ENCODE results near the gene LYRM1. TPM values are rescaled to one million over a fixed set of nuclear protein-coding genes. Genes with fewer than 3 reads are reported as not detected.
A peak's percentile ranks its signal among the peaks of the same experiment; 100 is the strongest.

LYRM1 gene
- 23.3 TPM for total RNA-seq
- long read RNA-seq, transcript LYRM1-208 (4 exons, 460 nt) = major isoform, 12 of 30 reads
- long read RNA-seq, partial matches to known transcripts = 1 of 30 reads
- long read RNA-seq, other reads (novel, unspliced or antisense) = 8 of 30 reads

GRCh38 chr16:20900299-20901067, at the start of gene LYRM1, which contains the start of gene DCUN1D3:
TSS of gene LYRM1 (plus strand) at chr16:20900771. CDS start at chr16:20915556, 14,785 bp downstream.
TSS of gene DCUN1D3 (minus strand) at chr16:20900358. CDS start at chr16:20862538, 37,820 bp downstream.
- peak; percentile 90 to 94 for ATAC-seq
- no peaks in the 10 kb centered on the region for H3K27me3 ChIP-seq (ENCODE audit: low read depth)
- peak within 1 kb of the TSS; percentile 98 for H3K27ac ChIP-seq
- peak; percentile 96 for DNase-seq
- H3K4me3 ChIP-seq = peak within 1 kb of the TSS; percentile 86
- intact Hi-C loops (cut with DNase I) = no loop called here
- no peaks in the 10 kb centered on the region for H3K9me3 ChIP-seq
- peaks cover 15% of the 10 kb centered on the region for H3K36me3 ChIP-seq
- peaks cover 68% of the 10 kb centered on the region for H3K4me1 ChIP-seq
- TF ChIP-seq CTCF (IDR thresholded peaks at IDR 0.05) = no peak

GRCh38 chr16:20850981-20851380, 49.6 kb upstream of the LYRM1 start:
- peak overlapping the region; percentile 76 for H3K27ac ChIP-seq
- no peaks in the 10 kb centered on the region for H3K9me3 ChIP-seq
- no peak for TF ChIP-seq CTCF (IDR thresholded peaks at IDR 0.05)
- H3K4me3 ChIP-seq = no peak overlapping the region
- peaks cover 49% of the 10 kb centered on the region for H3K4me1 ChIP-seq
- no peaks in the 10 kb centered on the region for H3K36me3 ChIP-seq
- no peaks in the 10 kb centered on the region for H3K27me3 ChIP-seq (ENCODE audit: low read depth)
- ATAC-seq (peak; percentile 23 to 35), DNase-seq (no peak)
- intact Hi-C loops (cut with DNase I) = loop anchor here (10.0 kb wide), 1 partner anchor 234 kb away; no protein-coding TSS in a partner anchor

- TF ChIP-seq CTCF (IDR thresholded peaks at IDR 0.05) = no peak
- Histone ChIP-seq H3K27ac (peak overlapping the region; percentile 76), H3K4me3 (no peak overlapping the region), H3K4me1 (peaks cover 53% of the 10 kb centered on the region), H3K36me3 (no peaks in the 10 kb centered on the region), H3K9me3 (no peaks in the 10 kb centered on the region), H3K27me3 (ENCODE audit: low read depth) (no peaks in the 10 kb centered on the region)
- intact Hi-C loops (cut with DNase I) = loop anchor here (10.0 kb wide), 1 partner anchor 233 kb away; no protein-coding TSS in a partner anchor
- peak; percentile 90 to 91 for ATAC-seq
- DNase-seq = peak; percentile 75
Measured at GRCh38 chr16:20851601-20852000, 49.0 kb upstream of the LYRM1 start.

GRCh38 chr16:20853143-20853542, 47.4 kb upstream of the LYRM1 start:
- ATAC-seq (peak in 1 of 2 donors; percentile 2), DNase-seq (no peak)
- H3K4me1 ChIP-seq = peaks cover 64% of the 10 kb centered on the region
- H3K36me3 ChIP-seq = no peaks in the 10 kb centered on the region
- no peak overlapping the region for H3K4me3 ChIP-seq
- no peak for TF ChIP-seq CTCF (IDR thresholded peaks at IDR 0.05)
- no peaks in the 10 kb centered on the region for H3K9me3 ChIP-seq
- no peak overlapping the region for H3K27ac ChIP-seq
- no peaks in the 10 kb centered on the region for H3K27me3 ChIP-seq (ENCODE audit: low read depth)
- intact Hi-C loops (cut with DNase I) = loop anchor here (10.0 kb wide), 1 partner anchor 232 kb away; no protein-coding TSS in a partner anchor

GRCh38 chr16:20853981-20854620, 46.5 kb upstream of the LYRM1 start:
- Histone ChIP-seq H3K4me3 (no peak overlapping the region), H3K9me3 (no peaks in the 10 kb centered on the region), H3K27me3 (ENCODE audit: low read depth) (no peaks in the 10 kb centered on the region), H3K27ac (peak overlapping the region; percentile 42), H3K4me1 (peaks cover 65% of the 10 kb centered on the region), H3K36me3 (no peaks in the 10 kb centered on the region)
- no peak for ATAC-seq
- DNase-seq = no peak
- intact Hi-C loops (cut with DNase I) = loop anchor here (10.0 kb wide), 1 partner anchor 231 kb away; no protein-coding TSS in a partner anchor
- TF ChIP-seq CTCF (IDR thresholded peaks at IDR 0.05) = no peak

Measured in lower lobe of right lung (tissue), 2 donors.